ENCODE measurements around the gene SUB1. TPM values are rescaled to one million over a fixed set of nuclear protein-coding genes. Genes with fewer than 3 reads are reported as not detected.

Gene SUB1
- total and polyA plus RNA-seq, 3 donors from 2014 or later, result 147 to 210 (median 195) TPM

GRCh38 chr5:32598997-32599549 is 13.7 kb downstream of the SUB1 start:
- Histone ChIP-seq H3K9me3 (no peaks in the 10 kb centered on the region), H3K36me3 (ENCODE audit: low read depth, missing control alignments) (no peaks in the 10 kb centered on the region), H3K27ac (peak overlapping the region in 1 of 2 donors; percentile 20), H3K27me3 (no peaks in the 10 kb centered on the region), H3K4me3 (no peak overlapping the region), H3K4me1 (no peaks in the 10 kb centered on the region)
- WGBS, 2 donors, result 73% methylated on average over 3 of the region's 3 CpGs
- TF ChIP-seq POLR2A (IDR thresholded peaks at IDR 0.05), result no peak
- no peak for TF ChIP-seq CTCF (IDR thresholded peaks at IDR 0.05)
- intact Hi-C loops (cut with DNase I; ENCODE audit: low total_unique reads), result loop anchor here (10.0 kb wide), 1 partner anchor 364 kb away; no protein-coding TSS in a partner anchor
- no peak for DNase-seq

- H3K4me1 ChIP-seq, result no peaks in the 10 kb centered on the region
- intact Hi-C loops (cut with DNase I; ENCODE audit: low total_unique reads), result no loop called here
- peak overlapping the region in 1 of 2 donors; percentile 20 for H3K27ac ChIP-seq
- H3K4me3 ChIP-seq, result no peak overlapping the region
- H3K27me3 ChIP-seq, result no peaks in the 10 kb centered on the region
- H3K36me3 ChIP-seq (ENCODE audit: low read depth, missing control alignments), result no peaks in the 10 kb centered on the region
- TF ChIP-seq CTCF (IDR thresholded peaks at IDR 0.05) (no peak), POLR2A (IDR thresholded peaks at IDR 0.05) (no peak)
- 62 to 65% methylated on average over 4 of the region's 4 CpGs for WGBS, 2 donors
- no peak for DNase-seq
- no peaks in the 10 kb centered on the region for H3K9me3 ChIP-seq
These were observed 14.8 kb downstream of the SUB1 start for GRCh38 chr5:32600054-32600622.

- intact Hi-C loops (cut with DNase I; ENCODE audit: low total_unique reads), result no loop called here
- no peaks in the 10 kb centered on the region for H3K36me3 ChIP-seq (ENCODE audit: low read depth, missing control alignments)
These were observed 16.4 kb downstream of the SUB1 start for GRCh38 chr5:32601623-32602295.

GRCh38 chr5:32602906-32603305 is 17.5 kb downstream of the SUB1 start:
- TF ChIP-seq CTCF (IDR thresholded peaks at IDR 0.05), result no peak
- no peak for TF ChIP-seq POLR2A (IDR thresholded peaks at IDR 0.05)
- H3K4me1 ChIP-seq, result no peaks in the 10 kb centered on the region
- H3K36me3 ChIP-seq (ENCODE audit: low read depth, missing control alignments), result no peaks in the 10 kb centered on the region
- no peak for DNase-seq
- H3K4me3 ChIP-seq, result no peak overlapping the region
- intact Hi-C loops (cut with DNase I; ENCODE audit: low total_unique reads), result no loop called here
- WGBS, 2 donors, result 89 to 90% methylated on average over 2 of the region's 2 CpGs
- H3K27ac ChIP-seq, result no peak overlapping the region
- no peaks in the 10 kb centered on the region for H3K9me3 ChIP-seq
- no peaks in the 10 kb centered on the region for H3K27me3 ChIP-seq

More at GRCh38 chr5:32601623-32602295, 16.4 kb downstream of the SUB1 start:
- TF ChIP-seq POLR2A (IDR thresholded peaks at IDR 0.05) (no peak), CTCF (IDR thresholded peaks at IDR 0.05) (no peak)
- Histone ChIP-seq H3K27me3 (no peaks in the 10 kb centered on the region), H3K4me3 (no peak overlapping the region), H3K9me3 (no peaks in the 10 kb centered on the region), H3K27ac (no peak overlapping the region), H3K4me1 (no peaks in the 10 kb centered on the region)
- no peak for DNase-seq
- WGBS, 2 donors, result 84 to 100% methylated on average over 1 of the region's 1 CpG
